ENCODE results near the gene SCG3.

Gene SCG3

GRCh38 chr15:51706926-51707608 lies 25.8 kb downstream of the SCG3 start:
- H3K27me3 ChIP-seq (replicated peaks) = no peaks in the 10 kb centered on the region
- no peak for DNase-seq
- no peak overlapping the region for H3K27ac ChIP-seq
- no peak overlapping the region for H3K4me3 ChIP-seq (ENCODE audit: low read depth, low read length)
- H3K36me3 ChIP-seq (replicated peaks) = no peaks in the 10 kb centered on the region
- no peak for TF ChIP-seq CTCF (IDR thresholded peaks at IDR 0.05; ENCODE audit: low read depth, low read length, missing control alignments)
- in situ Hi-C loops (cut with HindIII; ENCODE audit: low pct_ligation_motif_present, low sequenced_read_pairs) = no loop called here

- Histone ChIP-seq H3K27me3 (replicated peaks) (no peaks in the 10 kb centered on the region), H3K36me3 (replicated peaks) (no peaks in the 10 kb centered on the region), H3K27ac (no peak overlapping the region), H3K4me3 (ENCODE audit: low read depth, low read length) (no peak overlapping the region)
- DNase-seq = no peak
- TF ChIP-seq CTCF (IDR thresholded peaks at IDR 0.05; ENCODE audit: low read depth, low read length, missing control alignments) = no peak
- in situ Hi-C loops (cut with HindIII; ENCODE audit: low pct_ligation_motif_present, low sequenced_read_pairs) = no loop called here
These were observed 26.7 kb downstream of the SCG3 start for GRCh38 chr15:51708013-51708412.

- in situ Hi-C loops (cut with HindIII; ENCODE audit: low pct_ligation_motif_present, low sequenced_read_pairs) = no loop called here
- H3K27ac ChIP-seq = no peak overlapping the region
- no peak for TF ChIP-seq CTCF (IDR thresholded peaks at IDR 0.05; ENCODE audit: low read depth, low read length, missing control alignments)
- H3K27me3 ChIP-seq (replicated peaks) = no peaks in the 10 kb centered on the region
- H3K36me3 ChIP-seq (replicated peaks) = no peaks in the 10 kb centered on the region
- DNase-seq = no peak
- no peak overlapping the region for H3K4me3 ChIP-seq (ENCODE audit: low read depth, low read length)
These were observed 27.7 kb downstream of the SCG3 start for GRCh38 chr15:51709031-51709430.

- H3K36me3 ChIP-seq (replicated peaks) = no peaks in the 10 kb centered on the region
- H3K27me3 ChIP-seq (replicated peaks) = no peaks in the 10 kb centered on the region
- H3K4me3 ChIP-seq (ENCODE audit: low read depth, low read length) = no peak overlapping the region
- in situ Hi-C loops (cut with HindIII; ENCODE audit: low pct_ligation_motif_present, low sequenced_read_pairs) = no loop called here
- no peak overlapping the region for H3K27ac ChIP-seq
- no peak for TF ChIP-seq CTCF (IDR thresholded peaks at IDR 0.05; ENCODE audit: low read depth, low read length, missing control alignments)
- DNase-seq = no peak
These were observed 32.9 kb downstream of the SCG3 start for GRCh38 chr15:51714162-51714561.

- no peaks in the 10 kb centered on the region for H3K36me3 ChIP-seq (replicated peaks)
- no peaks in the 10 kb centered on the region for H3K27me3 ChIP-seq (replicated peaks)
- TF ChIP-seq CTCF (IDR thresholded peaks at IDR 0.05; ENCODE audit: low read depth, low read length, missing control alignments) = no peak
- no peak for DNase-seq
- H3K27ac ChIP-seq = no peak overlapping the region
- no peak overlapping the region for H3K4me3 ChIP-seq (ENCODE audit: low read depth, low read length)
- in situ Hi-C loops (cut with HindIII; ENCODE audit: low pct_ligation_motif_present, low sequenced_read_pairs) = no loop called here
These were observed 33.6 kb downstream of the SCG3 start for GRCh38 chr15:51714911-51715310.

- DNase-seq = no peak
- H3K4me3 ChIP-seq (ENCODE audit: low read depth, low read length) = no peak overlapping the region
- H3K27me3 ChIP-seq (replicated peaks) = no peaks in the 10 kb centered on the region
- H3K36me3 ChIP-seq (replicated peaks) = no peaks in the 10 kb centered on the region
- no peak for TF ChIP-seq CTCF (IDR thresholded peaks at IDR 0.05; ENCODE audit: low read depth, low read length, missing control alignments)
- in situ Hi-C loops (cut with HindIII; ENCODE audit: low pct_ligation_motif_present, low sequenced_read_pairs) = no loop called here
- H3K27ac ChIP-seq = no peak overlapping the region
These were observed 36.9 kb downstream of the SCG3 start for GRCh38 chr15:51718219-51718618.

Data from brain microvascular endothelial cell (primary cell).